GM19238 (cell line): ENCODE data around the gene PUS10.
"Not testable (repeated sequence)": the region's sequence is repeated elsewhere in the genome, so short reads cannot be mapped to it uniquely, and the experiment has no call there.

Experiments
- DNase-seq: peaks from one replicate; pipeline ENCODE4 v3.0.0; 2011; ENCODE audit warnings: low spot score; ENCODE audit not compliant: insufficient read length

PUS10 gene, protein sequence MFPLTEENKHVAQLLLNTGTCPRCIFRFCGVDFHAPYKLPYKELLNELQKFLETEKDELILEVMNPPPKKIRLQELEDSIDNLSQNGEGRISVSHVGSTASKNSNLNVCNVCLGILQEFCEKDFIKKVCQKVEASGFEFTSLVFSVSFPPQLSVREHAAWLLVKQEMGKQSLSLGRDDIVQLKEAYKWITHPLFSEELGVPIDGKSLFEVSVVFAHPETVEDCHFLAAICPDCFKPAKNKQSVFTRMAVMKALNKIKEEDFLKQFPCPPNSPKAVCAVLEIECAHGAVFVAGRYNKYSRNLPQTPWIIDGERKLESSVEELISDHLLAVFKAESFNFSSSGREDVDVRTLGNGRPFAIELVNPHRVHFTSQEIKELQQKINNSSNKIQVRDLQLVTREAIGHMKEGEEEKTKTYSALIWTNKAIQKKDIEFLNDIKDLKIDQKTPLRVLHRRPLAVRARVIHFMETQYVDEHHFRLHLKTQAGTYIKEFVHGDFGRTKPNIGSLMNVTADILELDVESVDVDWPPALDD

DNA sequence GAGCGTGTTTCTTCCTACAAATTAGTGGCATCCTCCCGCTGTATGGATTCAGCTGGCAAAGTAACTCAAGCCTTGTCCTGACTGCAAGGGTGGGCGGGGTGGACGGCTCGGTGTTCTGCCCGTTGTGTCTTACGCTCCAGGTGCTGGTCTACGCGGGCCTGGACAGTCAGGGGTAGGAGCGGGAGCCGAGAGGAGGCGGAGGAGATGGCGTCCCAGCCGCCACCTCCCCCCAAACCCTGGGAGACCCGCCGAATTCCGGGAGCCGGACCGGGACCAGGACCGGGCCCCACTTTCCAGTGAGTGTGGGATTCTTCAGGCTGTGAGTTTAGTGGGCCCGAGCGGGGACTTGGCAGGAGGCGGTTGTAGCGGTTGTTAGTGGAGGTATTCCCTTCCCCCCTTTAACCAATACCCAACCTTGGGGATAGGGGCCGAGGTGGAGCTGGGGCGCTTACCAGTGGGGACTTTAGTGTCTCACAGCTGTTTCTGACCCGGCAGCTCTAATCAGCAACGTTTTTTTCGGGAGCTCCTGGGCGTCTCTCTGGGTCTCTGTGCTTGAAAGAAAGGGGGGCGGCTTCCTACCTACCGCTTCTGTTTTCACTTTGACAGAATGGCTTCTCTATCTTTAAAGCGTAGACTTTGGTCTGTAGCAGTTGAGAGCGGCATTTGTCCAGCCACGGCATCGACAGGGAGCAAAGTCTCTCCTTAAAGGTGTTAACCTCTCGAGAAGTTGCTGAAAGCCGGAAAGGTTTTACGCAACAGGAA, at the start of gene PUS10, which contains the start of gene PEX13:
Gene PUS10, minus strand, starts transcription at position 700 of the 762 bp plus-strand sequence. CDS start 6,365 bp downstream, outside the sequence.
Gene PEX13, plus strand, starts transcription at position 165 of the 762 bp plus-strand sequence. Its CDS starts 40 bp downstream, at position 205.
- peak; percentile 67 for DNase-seq

- DNase-seq = peak; percentile 88
Measured at GRCh38 chr2:61065714-61066709, 48.0 kb upstream of the PUS10 start, which contains the start of gene SANBR. Gene SANBR (plus strand): TSS chr2:61065871. CDS start chr2:61070351, 4,480 bp downstream.

DNA sequence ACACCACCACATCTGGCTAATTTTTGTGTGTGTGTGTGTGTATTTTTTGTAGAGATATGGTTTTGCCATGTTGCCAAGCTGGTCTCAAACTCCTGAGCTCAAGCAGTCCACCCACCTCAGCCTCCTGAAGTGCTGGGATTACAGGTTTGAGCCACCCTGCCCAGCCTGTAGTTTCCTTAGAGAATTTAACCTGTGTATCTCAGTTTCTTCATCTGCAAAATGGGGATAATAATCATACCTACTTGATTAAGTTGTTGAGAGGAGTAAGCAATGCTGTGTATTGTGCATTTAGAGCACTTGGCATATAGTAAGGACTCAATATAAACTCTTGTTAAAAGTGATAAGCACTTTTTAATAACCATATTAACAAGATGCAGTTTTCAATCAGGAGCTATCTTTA, 41.3 kb upstream of the PUS10 start:
- DNase-seq = no peak

GRCh38 chr2:61057562-61057961, 39.5 kb upstream of the PUS10 start:
- DNase-seq = no peak

- no peak for DNase-seq
Measured at GRCh38 chr2:61055557-61055956, 37.5 kb upstream of the PUS10 start.

- no peak for DNase-seq
Measured at GRCh38 chr2:61045999-61046398, 27.9 kb upstream of the PUS10 start.

DNA sequence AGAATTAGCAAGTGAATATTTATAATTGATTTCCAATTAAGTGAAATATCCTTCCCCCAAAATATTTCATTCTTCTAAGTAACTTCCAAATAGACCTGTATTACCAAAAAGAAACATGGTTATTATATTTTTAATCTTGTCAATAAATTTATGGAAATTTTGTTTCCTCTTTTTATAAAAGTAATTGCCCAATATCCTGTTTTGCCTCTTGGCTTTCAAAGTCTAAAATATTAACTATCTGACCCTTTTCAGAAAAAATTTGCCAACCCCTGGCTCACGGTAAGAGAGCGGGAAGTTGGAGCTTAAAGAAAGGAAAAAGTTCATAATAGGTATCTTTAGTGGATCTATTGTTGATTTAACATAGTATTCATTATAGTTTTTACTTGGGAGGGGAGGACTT, 27.2 kb upstream of the PUS10 start:
- DNase-seq = no peak

DNA sequence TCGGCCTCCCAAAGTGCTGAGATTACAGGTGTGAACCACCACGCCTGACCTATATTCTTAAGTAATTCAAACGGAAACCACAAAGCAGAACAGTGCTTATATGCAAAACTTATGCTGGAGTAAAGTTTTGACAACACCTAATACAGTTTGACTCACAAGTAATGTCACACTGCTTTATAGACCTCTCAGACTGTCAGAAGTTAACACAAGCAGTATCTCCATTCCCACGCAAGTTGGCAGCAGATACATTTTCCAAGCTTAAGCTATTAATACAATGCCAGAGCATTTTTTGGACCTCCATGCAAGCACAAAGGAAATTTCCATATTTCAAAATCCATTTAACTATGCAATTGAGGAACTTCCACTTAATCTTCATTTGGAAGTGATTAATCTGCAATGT, 26.6 kb upstream of the PUS10 start:
- peak; percentile 3 for DNase-seq

DNA sequence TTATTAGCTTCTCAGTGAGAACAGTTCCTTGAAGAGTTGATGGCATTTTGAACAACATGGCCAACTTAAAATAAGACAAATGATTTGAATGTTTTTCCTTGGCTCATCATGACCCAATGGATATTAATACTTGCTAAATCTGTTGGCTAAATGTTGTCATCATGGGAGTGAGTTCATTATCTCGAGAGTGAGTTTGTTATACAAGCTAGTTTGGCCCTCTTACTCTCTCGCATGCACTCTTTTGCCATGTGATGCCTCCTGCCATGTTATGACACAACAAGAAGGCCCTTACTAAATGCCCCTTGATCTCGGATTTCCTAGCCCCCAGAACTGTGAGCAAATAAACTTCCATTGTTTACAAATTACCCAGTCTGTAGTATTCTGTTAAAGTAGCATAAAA, 24.8 kb upstream of the PUS10 start:
- DNase-seq = no peak

DNA sequence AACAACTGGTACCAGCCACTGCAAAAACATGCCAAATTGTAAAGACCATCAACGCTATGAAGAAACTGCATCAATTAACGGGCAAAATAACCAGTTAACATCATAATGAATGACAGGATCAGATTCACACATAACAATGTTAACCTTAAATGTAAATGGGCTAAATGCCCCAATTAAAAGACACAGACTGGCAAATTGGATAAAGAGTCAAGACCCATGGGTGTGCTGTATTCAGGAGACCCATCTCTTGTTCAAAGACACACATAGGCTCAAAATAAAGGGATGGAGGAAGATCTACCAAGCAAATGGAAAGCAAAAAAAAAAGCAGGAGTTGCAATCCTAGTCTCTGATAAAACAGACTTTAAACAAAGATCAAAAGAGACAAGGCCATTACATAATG, 18.6 kb upstream of the PUS10 start:
- DNase-seq = not testable (repeated sequence)

DNA sequence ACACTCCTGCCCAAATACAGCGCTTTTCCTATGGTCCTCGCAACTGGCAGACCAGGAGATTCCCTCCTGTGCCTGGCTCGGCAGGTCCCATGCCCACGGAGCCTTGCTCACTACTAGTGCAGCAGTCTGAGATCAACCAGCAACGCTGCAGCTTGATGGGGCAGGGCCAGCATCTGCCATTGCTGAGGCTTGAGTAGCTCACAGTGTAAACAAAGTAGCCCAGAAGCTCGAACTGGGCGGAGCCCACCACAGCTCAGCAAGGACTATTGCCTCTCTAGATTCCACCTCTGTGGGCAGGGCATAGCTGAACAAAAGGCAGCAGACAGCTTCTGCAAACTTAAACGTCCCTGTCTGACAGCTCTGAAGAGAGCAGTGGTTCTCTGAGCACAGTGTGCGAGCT, 16.5 kb upstream of the PUS10 start:
- DNase-seq = not testable (repeated sequence)

GRCh38 chr2:61029533-61029932, 11.5 kb upstream of the PUS10 start:
- no peak for DNase-seq

- no peak for DNase-seq
Measured at GRCh38 chr2:61023670-61024069, 5.6 kb upstream of the PUS10 start.

DNA sequence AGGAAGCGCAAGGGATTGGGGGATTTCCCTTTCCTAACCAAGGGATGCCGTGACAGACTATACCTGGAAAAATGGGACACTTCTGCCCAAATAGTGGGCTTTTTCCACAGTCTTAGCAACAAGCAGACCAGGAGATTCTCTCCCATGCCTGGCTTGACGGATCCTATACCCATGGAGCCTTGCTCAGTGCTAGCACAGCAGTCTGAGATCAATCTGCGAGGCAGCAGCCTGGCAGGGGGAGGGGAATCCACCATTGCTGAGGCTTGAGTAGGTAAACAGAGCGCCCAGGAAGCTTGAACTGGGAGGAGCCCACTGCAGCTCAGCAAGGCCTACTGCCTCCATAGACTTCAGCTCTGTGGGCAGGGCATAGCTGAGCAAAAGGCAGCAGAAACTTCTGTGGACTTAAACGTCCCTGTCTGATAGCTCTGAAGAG, 3.2 kb upstream of the PUS10 start:
- no peak for DNase-seq

DNA sequence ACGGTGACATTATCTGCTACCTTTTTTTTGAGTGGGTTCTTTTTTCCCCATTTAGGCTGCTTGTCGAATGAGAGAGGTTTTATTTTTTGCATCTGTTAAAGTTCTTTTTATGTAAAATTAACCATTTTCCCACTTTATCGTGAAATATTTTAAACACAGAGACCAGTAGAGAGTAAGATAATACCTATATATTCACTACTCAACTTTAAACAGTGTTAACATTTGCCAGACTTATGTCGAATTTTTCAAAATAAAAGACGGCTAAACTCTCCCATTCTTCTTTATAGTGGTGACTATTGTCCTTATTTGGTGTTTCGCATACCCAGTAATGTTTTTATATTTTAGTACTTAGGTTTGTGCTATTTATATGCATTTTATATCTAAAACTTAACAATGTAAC, 743 bp upstream of the PUS10 start:
- no peak for DNase-seq

DNA sequence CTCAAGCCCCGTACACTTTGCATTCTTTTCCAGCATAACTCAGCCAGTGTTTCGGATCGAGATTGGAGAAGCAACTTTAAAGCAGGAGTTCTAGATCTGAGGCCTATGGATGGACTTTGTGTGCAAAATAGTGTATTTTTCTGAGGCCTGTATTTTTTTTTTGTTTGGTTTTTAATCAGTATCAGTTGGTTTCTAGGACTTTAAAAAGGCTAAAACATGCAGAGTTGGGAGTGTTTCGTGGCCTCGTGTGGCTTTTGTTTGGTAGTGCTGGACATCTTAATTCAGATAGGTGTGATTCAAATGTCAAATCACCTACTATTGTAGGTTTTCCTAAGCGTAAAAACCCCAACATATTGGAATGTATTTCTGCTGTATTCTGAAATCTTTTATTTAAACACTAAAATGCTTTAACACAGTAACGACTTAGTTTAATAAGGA, 282 bp upstream of the PUS10 start:
- no peak for DNase-seq

DNA sequence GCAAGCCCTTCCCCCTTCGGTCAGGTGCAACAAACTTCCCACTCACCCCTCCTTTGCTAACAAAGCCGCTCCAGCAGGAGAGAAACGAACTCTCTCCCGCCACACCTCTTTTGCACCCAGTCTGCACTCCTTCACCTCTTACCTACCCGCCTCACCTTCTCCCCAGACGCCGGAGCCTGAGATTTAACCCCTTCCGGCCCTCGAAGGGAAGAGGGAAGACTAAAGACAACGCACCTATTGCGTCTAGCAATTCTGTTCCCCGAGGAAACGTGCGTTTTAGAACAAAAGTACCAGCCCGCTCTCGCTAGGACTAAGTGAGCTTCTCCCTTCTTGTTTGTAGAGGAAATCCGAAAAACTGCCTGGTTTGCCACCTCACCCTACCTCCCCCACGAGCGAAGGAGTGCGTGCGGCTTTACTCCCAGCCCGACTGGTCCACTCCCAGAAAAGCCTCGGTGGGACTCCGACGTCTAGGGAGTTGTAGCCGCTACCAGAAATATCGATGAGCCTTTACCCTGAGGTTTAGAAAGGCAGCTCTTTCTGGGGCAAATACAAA, 976 bp downstream of the PUS10 start:
- DNase-seq = peak; percentile 58

DNA sequence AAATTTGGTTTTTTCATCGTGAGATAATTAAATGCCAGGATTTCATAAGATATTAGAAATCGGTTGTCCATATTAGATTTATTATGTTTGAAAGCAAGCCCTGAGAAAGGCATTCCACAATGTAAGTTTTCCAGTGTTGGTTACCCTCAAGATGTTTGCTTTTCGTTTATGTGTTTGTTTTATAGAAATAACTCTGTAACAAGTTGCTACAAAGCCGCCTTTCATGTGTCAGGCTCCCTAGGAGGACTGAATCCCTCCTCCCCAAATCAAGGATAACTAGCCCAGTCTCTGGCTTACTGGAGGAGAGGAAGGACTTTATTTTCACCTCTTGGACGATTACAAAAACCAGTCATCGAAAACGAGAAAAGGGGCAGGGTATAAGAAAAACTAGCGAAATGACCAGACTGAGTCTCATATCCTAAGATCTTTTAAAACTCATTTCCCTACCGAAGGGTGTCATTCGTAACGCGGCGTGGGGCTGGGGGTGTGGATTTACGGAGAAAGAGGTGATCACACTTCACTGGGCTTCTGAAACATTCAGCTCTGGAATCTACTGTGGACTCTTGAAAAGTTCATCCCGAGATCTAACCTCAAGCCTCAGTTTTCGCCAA, 1.6 kb downstream of the PUS10 start:
- DNase-seq = peak; percentile 5

DNA sequence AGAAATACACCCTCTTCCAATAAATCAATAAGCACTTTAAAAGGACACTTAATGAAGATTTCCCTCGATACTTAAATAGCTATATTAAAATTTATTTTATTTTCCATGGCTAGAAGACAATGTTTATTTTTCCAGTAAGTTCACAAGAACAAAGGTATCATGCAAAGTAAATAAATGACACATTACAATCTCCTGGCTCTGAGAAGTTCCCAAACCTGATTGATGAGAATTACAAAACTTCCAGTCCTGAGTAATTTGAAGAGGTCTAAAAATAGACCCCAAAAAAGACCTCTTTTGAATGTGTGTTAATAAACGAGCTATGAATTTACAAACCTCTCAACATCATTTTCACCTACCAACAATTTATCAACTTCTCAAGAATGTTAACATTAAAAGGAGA, 2.1 kb downstream of the PUS10 start:
- DNase-seq = no peak

DNA sequence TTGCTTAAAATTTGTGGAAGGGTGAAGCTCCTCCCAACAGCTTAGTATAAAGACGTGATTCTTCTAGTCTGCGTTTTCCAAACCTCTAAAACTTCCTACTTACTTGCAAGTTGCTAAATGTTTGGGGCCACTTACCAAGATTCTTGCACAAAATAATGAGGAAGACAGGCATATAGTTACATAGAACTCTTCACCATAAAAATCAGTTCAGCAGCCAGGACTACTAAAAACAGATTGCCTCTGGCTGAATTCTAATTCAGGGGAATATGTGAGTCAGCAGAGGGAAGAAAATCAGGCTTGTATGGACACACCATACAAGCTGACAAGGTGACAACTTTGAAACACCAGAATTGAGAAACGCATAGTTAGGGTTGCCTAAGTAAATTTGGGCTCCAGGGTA, 3.3 kb downstream of the PUS10 start:
- DNase-seq = no peak
